ENCODE results near the gene TBL1X. TPM values are rescaled to one million over a fixed set of nuclear protein-coding genes. Genes with fewer than 3 reads are reported as not detected.

The TBL1X gene
- total and polyA plus RNA-seq, 2 donors (not counting 1 experiment from before 2014, with no cell fraction given): 8.8 to 65.1 TPM

DNA sequence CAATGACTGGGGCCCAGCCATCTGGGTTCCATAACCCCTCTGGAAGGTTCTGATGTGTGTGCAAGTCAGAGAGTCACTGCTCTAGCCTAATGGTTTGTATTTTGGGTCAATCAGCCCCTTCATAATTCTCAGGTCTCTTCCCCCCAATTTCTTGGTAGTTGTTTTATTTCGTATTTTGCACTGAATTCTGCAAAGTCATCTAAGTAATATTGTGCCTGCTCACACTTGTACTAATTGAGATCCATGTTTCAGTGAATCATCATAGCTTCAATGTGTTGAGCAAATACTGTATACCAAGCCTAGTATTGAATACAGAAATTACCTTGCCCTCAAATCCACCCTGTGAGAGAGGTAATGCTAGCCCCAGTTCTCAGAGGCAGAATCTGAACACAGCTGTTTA lies 28.0 kb upstream of the TBL1X start:
- no peak overlapping the region for H3K27ac ChIP-seq (ENCODE audit: low read length in 2 of 2)
- no peak overlapping the region for H3K9ac ChIP-seq (ENCODE audit: low read length)
- H2AFZ ChIP-seq (ENCODE audit: insufficient read depth, low read depth, low read length, poor library complexity, severe bottlenecking): no peak overlapping the region
- H3K79me2 ChIP-seq (ENCODE audit: control insufficient read depth, insufficient read depth, low read length): no peaks in the 10 kb centered on the region
- intact Hi-C loops (cut with micrococcal nuclease): no loop called here
- no peak overlapping the region for H3K4me2 ChIP-seq (replicated peaks; ENCODE audit: low read depth, low read length, poor library complexity, severe bottlenecking)
- H3K4me3 ChIP-seq (ENCODE audit: control extremely low read depth in 1 of 5, extremely low read depth in 1 of 5, insufficient read depth in 1 of 5, low read depth in 2 of 5, low read length in 4 of 5): no peak overlapping the region
- H3K4me1 ChIP-seq (ENCODE audit: control insufficient read depth in 2 of 2, insufficient read depth in 2 of 2, low read length in 2 of 2): peaks cover 0 to 7% of the 10 kb centered on the region in 2 donors
- no peaks in the 10 kb centered on the region for H3K27me3 ChIP-seq (replicated peaks in 1 of 4; ENCODE audit: control extremely low read depth in 1 of 4, control insufficient read depth in 3 of 4, insufficient read depth in 4 of 4, low read length in 3 of 4)
- H3K4me3 Mint-ChIP-seq: no peak overlapping the region
- no peak overlapping the region for H3K27ac Mint-ChIP-seq
- WGBS (ENCODE audit: insufficient coverage): no CpG with 5 or more reads among the region's 1 CpG
- ChIA-PET POLR2A (no interaction called here), CTCF (no interaction called here)
- H3K9me3 ChIP-seq (ENCODE audit: control extremely low read depth in 1 of 3, control insufficient read depth in 2 of 3, insufficient read depth in 1 of 3, low read length in 2 of 3): no peaks in the 10 kb centered on the region
- H3K4me1 Mint-ChIP-seq: peaks cover 11% of the 10 kb centered on the region
- no peaks in the 10 kb centered on the region for H3K36me3 ChIP-seq (replicated peaks in 1 of 2; ENCODE audit: control extremely low read depth in 1 of 2, control insufficient read depth in 1 of 2, extremely low read depth in 1 of 2, insufficient read depth in 2 of 2, low read length in 1 of 2)
- DNase-seq: no peak
- H4K20me1 ChIP-seq (ENCODE audit: control insufficient read depth, insufficient read depth, low read length, poor library complexity, severe bottlenecking): no peaks in the 10 kb centered on the region
- no peaks in the 10 kb centered on the region for H3K27me3 Mint-ChIP-seq
- no peak for TF ChIP-seq EZH2 (IDR thresholded peaks at IDR 0.05; ENCODE audit: borderline replicate concordance, insufficient read depth, low read depth, low read length, poor library complexity, severe bottlenecking)
- TF ChIP-seq, protein P1, sequence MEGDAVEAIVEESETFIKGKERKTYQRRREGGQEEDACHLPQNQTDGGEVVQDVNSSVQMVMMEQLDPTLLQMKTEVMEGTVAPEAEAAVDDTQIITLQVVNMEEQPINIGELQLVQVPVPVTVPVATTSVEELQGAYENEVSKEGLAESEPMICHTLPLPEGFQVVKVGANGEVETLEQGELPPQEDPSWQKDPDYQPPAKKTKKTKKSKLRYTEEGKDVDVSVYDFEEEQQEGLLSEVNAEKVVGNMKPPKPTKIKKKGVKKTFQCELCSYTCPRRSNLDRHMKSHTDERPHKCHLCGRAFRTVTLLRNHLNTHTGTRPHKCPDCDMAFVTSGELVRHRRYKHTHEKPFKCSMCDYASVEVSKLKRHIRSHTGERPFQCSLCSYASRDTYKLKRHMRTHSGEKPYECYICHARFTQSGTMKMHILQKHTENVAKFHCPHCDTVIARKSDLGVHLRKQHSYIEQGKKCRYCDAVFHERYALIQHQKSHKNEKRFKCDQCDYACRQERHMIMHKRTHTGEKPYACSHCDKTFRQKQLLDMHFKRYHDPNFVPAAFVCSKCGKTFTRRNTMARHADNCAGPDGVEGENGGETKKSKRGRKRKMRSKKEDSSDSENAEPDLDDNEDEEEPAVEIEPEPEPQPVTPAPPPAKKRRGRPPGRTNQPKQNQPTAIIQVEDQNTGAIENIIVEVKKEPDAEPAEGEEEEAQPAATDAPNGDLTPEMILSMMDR (IDR thresholded peaks at IDR 0.05): no peak
- no peak for ATAC-seq (ENCODE audit: low read depth)
- no peaks in the 10 kb centered on the region for H3K9me3 Mint-ChIP-seq (ENCODE audit: insufficient read depth)

GRCh38 chrX:9438933-9439494 lies 25.8 kb upstream of the TBL1X start:
- H2AFZ ChIP-seq (ENCODE audit: insufficient read depth, low read depth, low read length, poor library complexity, severe bottlenecking): no peak overlapping the region
- no peaks in the 10 kb centered on the region for H3K9me3 Mint-ChIP-seq (ENCODE audit: insufficient read depth)
- no peak for DNase-seq
- H3K9ac ChIP-seq (ENCODE audit: low read length): no peak overlapping the region
- ChIA-PET POLR2A (interaction anchor here (0.6 kb wide), 1 partner anchor 213 kb away, joined by 4 read pairs; no protein-coding TSS in a partner anchor), CTCF (no interaction called here)
- H3K27me3 ChIP-seq (replicated peaks in 1 of 4; ENCODE audit: control extremely low read depth in 1 of 4, control insufficient read depth in 3 of 4, insufficient read depth in 4 of 4, low read length in 3 of 4): no peaks in the 10 kb centered on the region
- TF ChIP-seq, protein P1 (IDR thresholded peaks at IDR 0.05): no peak
- TF ChIP-seq EZH2 (IDR thresholded peaks at IDR 0.05; ENCODE audit: borderline replicate concordance, insufficient read depth, low read depth, low read length, poor library complexity, severe bottlenecking): no peak
- no peak overlapping the region for H3K27ac Mint-ChIP-seq
- no peaks in the 10 kb centered on the region for H3K9me3 ChIP-seq (ENCODE audit: control extremely low read depth in 1 of 3, control insufficient read depth in 2 of 3, insufficient read depth in 1 of 3, low read length in 2 of 3)
- no peaks in the 10 kb centered on the region for H3K27me3 Mint-ChIP-seq
- no peak overlapping the region for H3K27ac ChIP-seq (ENCODE audit: low read length in 2 of 2)
- no peak overlapping the region for H3K4me3 Mint-ChIP-seq
- no peak for ATAC-seq (ENCODE audit: low read depth)
- H4K20me1 ChIP-seq (ENCODE audit: control insufficient read depth, insufficient read depth, low read length, poor library complexity, severe bottlenecking): no peaks in the 10 kb centered on the region
- H3K79me2 ChIP-seq (ENCODE audit: control insufficient read depth, insufficient read depth, low read length): no peaks in the 10 kb centered on the region
- H3K4me1 Mint-ChIP-seq: peaks cover 11% of the 10 kb centered on the region
- H3K4me2 ChIP-seq (replicated peaks; ENCODE audit: low read depth, low read length, poor library complexity, severe bottlenecking): no peak overlapping the region
- 100% methylated on average over 1 of the region's 3 CpGs for WGBS (ENCODE audit: insufficient coverage)
- H3K36me3 ChIP-seq (replicated peaks in 1 of 2; ENCODE audit: control extremely low read depth in 1 of 2, control insufficient read depth in 1 of 2, extremely low read depth in 1 of 2, insufficient read depth in 2 of 2, low read length in 1 of 2): no peaks in the 10 kb centered on the region
- no peak overlapping the region for H3K4me3 ChIP-seq (ENCODE audit: control extremely low read depth in 1 of 5, extremely low read depth in 1 of 5, insufficient read depth in 1 of 5, low read depth in 2 of 5, low read length in 4 of 5)
- intact Hi-C loops (cut with micrococcal nuclease): no loop called here
- H3K4me1 ChIP-seq (ENCODE audit: control insufficient read depth in 2 of 2, insufficient read depth in 2 of 2, low read length in 2 of 2): peaks cover 0 to 7% of the 10 kb centered on the region in 2 donors

Data from B cell (primary cell).